ENCODE results near the gene PYROXD2.

- no peak for TF ChIP-seq CTCF (IDR thresholded peaks at IDR 0.05; ENCODE audit: low read depth, low read length, poor library complexity, severe bottlenecking)
- no peak for TF ChIP-seq EZH2phosphoT487 (IDR thresholded peaks at IDR 0.05; ENCODE audit: borderline replicate concordance, low read length)
Observed at GRCh38 chr10:98410135-98410743, 4.7 kb downstream of the PYROXD2 start.
